Right lobe of liver (tissue), 6 donors: ENCODE data around the gene ENDOU. TPM values are rescaled to one million over a fixed set of nuclear protein-coding genes. Genes with fewer than 3 reads are reported as not detected.
A peak's percentile ranks its signal among the peaks of the same experiment; 100 is the strongest.

Source experiments
- ATAC-seq, 4 donors: fragments of 200-7000 bp; cut with Tn5 transposase; one replicate each; pipeline ENCODE4 v1.9.1; 2020; ENCODE audit warnings: mild to moderate bottlenecking in 4 of 4, moderate library complexity in 4 of 4
- DNase-seq, 3 donors: peaks; one replicate each; pipeline ENCODE4 v3.0.0-alpha.2; 2020
- H3K27ac ChIP-seq, 3 donors: fragments of 200-600 bp; one replicate each; pipeline ENCODE4 v1.8.0; 2022
- H3K27me3 ChIP-seq, 2 donors: fragments of 200-600 bp; one replicate each; pipeline ENCODE4 v1.8.0; 2022
- H3K36me3 ChIP-seq, 4 donors: fragments of 200-600 bp; sonication (generic) in 1 of 4; one replicate each; pipeline versions ENCODE4 v1.5.1 to v1.8.0; 2017 to 2022; ENCODE audit warnings: control low read depth in 1 of 4
- H3K4me1 ChIP-seq, 4 donors: fragments of 200-600 bp; sonication (generic) in 1 of 4; one replicate each; pipeline versions ENCODE4 v1.5.1 to v1.8.0; 2017 to 2022; ENCODE audit warnings: control low read depth in 1 of 4
- H3K4me3 ChIP-seq, 3 donors: fragments of 200-600 bp; one replicate each; pipeline ENCODE4 v1.8.0; 2022
- H3K9me3 ChIP-seq, 4 donors: fragments of 200-600 bp; sonication (generic) in 1 of 4; one replicate each; pipeline versions ENCODE4 v1.5.1 to v1.8.0; 2017 to 2022; ENCODE audit warnings: control low read depth in 1 of 4
- POLR2A ChIP-seq: fragments of 450-650 bp; IDR thresholded peaks from one replicate; pipeline ENCODE4 v1.6.1; 2017; ENCODE audit warnings: antibody characterized with exemption, mild to moderate bottlenecking
- WGBS: methylation state at CpG from one replicate; pipeline ENCODE4 v1.1.6; 2018; ENCODE audit warnings: low coverage, low lambda C conversion rate; ENCODE audit not compliant: insufficient coverage; ENCODE audit errors: missing lambda C conversion rate; 5-methylcytosine and 5-hydroxymethylcytosine counted together
- intact Hi-C, 2 donors: fragments of 100-400 bp; cut with DNase I; formaldehyde crosslinking; loops; one replicate each; pipeline versions ENCODE4 v1.11.2 to v1.14.1; 2022
- total RNA-seq, 6 experiments: library from RNA; depleted of rRNA in 2 of 6; stranded (reverse); fragments of >200 nt in 2 of 6; fragmentation: NEBNext Ultra II Directional in 3 of 6; extraction: Animal tissue kit (Norgen Biotek cat#: 25700) in 3 of 6; gene quantifications; one replicate each; pipeline versions ENCODE4 v1.1.0 to v1.2.4, GENCODE V29; 2016 to 2023
- TF ChIP-seq, protein P1 (sequence below), 4 donors: fragments of 200-600 bp in 3 of 4; fragments of 450-650 bp in 1 of 4; IDR thresholded peaks; one replicate each; pipeline versions ENCODE4 v1.5.1 to v1.8.0; 2016 to 2022; ENCODE audit warnings: antibody characterized with exemption in 4 of 4, mild to moderate bottlenecking in 2 of 4
- donor health status: DM: no; HTN: yes; CAD: no.
- donor health status: DM: no; HTN: no; CAD: no.
- donor health status: DM: no; HTN: no; CAD: no.
- donor health status: DM: no; HTN: yes; CAD: no.
- donor health status: DM: no; HTN: yes; CAD: no.

The ENDOU gene
- total RNA-seq, 6 experiments from 2014 or later: not detected

- TF ChIP-seq, protein P1, sequence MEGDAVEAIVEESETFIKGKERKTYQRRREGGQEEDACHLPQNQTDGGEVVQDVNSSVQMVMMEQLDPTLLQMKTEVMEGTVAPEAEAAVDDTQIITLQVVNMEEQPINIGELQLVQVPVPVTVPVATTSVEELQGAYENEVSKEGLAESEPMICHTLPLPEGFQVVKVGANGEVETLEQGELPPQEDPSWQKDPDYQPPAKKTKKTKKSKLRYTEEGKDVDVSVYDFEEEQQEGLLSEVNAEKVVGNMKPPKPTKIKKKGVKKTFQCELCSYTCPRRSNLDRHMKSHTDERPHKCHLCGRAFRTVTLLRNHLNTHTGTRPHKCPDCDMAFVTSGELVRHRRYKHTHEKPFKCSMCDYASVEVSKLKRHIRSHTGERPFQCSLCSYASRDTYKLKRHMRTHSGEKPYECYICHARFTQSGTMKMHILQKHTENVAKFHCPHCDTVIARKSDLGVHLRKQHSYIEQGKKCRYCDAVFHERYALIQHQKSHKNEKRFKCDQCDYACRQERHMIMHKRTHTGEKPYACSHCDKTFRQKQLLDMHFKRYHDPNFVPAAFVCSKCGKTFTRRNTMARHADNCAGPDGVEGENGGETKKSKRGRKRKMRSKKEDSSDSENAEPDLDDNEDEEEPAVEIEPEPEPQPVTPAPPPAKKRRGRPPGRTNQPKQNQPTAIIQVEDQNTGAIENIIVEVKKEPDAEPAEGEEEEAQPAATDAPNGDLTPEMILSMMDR (IDR thresholded peaks at IDR 0.05): peak in 1 of 4 donors; percentile 41
- TF ChIP-seq POLR2A: no peak
- Histone ChIP-seq H3K4me3 (peak overlapping the region; percentile 88 to 99 (median 95)), H3K27me3 (no peaks in the 10 kb centered on the region), H3K27ac (peak overlapping the region in 1 of 3 donors; percentile 83), H3K36me3 (no peaks in the 10 kb centered on the region), H3K4me1 (peaks cover 0 to 47% (median 3%) of the 10 kb centered on the region in 4 donors), H3K9me3 (no peaks in the 10 kb centered on the region)
- 12% methylated on average over 17 of the region's 17 CpGs for WGBS
- ATAC-seq: no peak
- DNase-seq: no peak
- intact Hi-C loops: no loop called here
Observed at GRCh38 chr12:47772738-47773061, 47.4 kb upstream of the ENDOU start.

- H3K4me1 ChIP-seq: peaks cover 0 to 43% (median 3%) of the 10 kb centered on the region in 4 donors
- no peaks in the 10 kb centered on the region for H3K27me3 ChIP-seq
- H3K36me3 ChIP-seq: no peaks in the 10 kb centered on the region
- intact Hi-C loops: no loop called here
- WGBS: 72% methylated on average over 13 of the region's 13 CpGs
- no peak for ATAC-seq
- H3K9me3 ChIP-seq: no peaks in the 10 kb centered on the region
- peak in 1 of 3 donors; percentile 36 for DNase-seq
- H3K4me3 ChIP-seq: no peak overlapping the region
- H3K27ac ChIP-seq: no peak overlapping the region
- TF ChIP-seq, protein P1 (IDR thresholded peaks at IDR 0.05): no peak
- TF ChIP-seq POLR2A: no peak
Observed at GRCh38 chr12:47772094-47772660, 46.9 kb upstream of the ENDOU start.

DNA sequence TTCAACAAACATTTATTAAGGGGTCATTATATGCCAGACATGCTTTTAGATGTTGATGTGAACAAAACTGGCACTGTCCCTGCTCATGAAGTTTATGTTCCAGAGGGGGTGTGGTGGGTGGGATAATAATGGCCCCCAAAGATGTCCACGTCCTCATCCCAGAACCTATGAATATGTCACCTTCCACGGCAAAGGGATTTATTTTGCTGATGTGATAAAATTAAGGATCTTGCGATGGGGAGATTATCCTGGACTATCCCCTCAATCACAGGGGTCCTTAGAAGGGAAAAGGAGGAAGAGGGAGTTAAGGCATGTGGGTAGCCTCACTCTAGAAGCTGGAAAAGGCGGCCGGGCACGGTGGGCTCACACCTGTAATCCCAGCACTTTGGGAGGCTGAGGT is 46.0 kb upstream of the ENDOU start:
- H3K36me3 ChIP-seq: no peaks in the 10 kb centered on the region

DNA sequence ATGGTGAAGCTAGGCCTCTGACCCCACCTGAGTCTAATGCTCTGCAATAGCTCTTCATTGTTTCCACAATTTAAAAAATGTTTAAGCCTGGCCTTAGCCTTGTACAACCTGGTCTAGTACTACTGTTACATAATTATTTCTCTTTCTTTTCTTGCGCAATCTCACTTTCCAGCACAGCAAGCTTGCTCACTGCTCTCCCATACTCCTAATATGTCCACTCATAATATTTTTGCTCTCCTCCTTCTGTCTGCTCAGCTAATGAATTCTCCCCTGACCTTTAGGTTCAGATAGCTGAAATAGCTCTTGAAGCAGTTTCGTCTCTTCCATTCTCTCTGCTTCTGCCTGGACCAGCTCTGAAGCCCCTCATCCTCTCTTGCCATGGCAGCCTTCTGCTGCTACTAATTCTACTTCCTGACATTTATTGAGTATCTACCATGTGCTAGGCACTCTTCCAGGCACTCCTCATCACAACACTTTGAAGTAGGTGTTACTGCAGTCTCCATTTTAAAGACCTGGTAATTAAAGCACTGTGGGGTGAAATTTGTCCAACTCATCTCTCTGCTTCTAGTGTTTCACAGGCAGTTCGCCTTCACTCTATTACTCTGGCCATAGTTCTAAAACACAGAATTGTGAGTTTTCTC is 44.9 kb upstream of the ENDOU start:
- H3K36me3 ChIP-seq: no peaks in the 10 kb centered on the region
- peaks cover 0 to 33% (median 3%) of the 10 kb centered on the region in 4 donors for H3K4me1 ChIP-seq
- no peaks in the 10 kb centered on the region for H3K9me3 ChIP-seq
- no peaks in the 10 kb centered on the region for H3K27me3 ChIP-seq
- 44% methylated on average over 2 of the region's 3 CpGs for WGBS
- no peak overlapping the region for H3K27ac ChIP-seq
- no peak overlapping the region for H3K4me3 ChIP-seq
- DNase-seq (no peak), ATAC-seq (peak; percentile 32 to 52 (median 43))
- TF ChIP-seq, protein P1 (IDR thresholded peaks at IDR 0.05): no peak
- TF ChIP-seq POLR2A: no peak
- intact Hi-C loops: no loop called here

More for the DNA sequence above, 46.0 kb upstream of the ENDOU start:
- ATAC-seq: no peak
- no peak for DNase-seq
- no peak overlapping the region for H3K27ac ChIP-seq
- H3K4me3 ChIP-seq: no peak overlapping the region
- intact Hi-C loops: no loop called here
- WGBS: 97% methylated on average over 6 of the region's 6 CpGs
- no peaks in the 10 kb centered on the region for H3K9me3 ChIP-seq
- no peaks in the 10 kb centered on the region for H3K27me3 ChIP-seq
- H3K4me1 ChIP-seq: peaks cover 0 to 34% (median 3%) of the 10 kb centered on the region in 4 donors
- TF ChIP-seq, protein P1 (IDR thresholded peaks at IDR 0.05): no peak
- TF ChIP-seq POLR2A: no peak
